Activated CD4-positive, alpha-beta T cell treated with anti-CD3 and anti-CD28 coated beads, Interleukin-10, Interleukin-2, amounts not matched to agents 100 ng/mL and 50 ng/mL, durations not matched to agents 16 hours and 8 hours (primary cell): ENCODE measurements around the gene DHCR7.

Experiments
- DNase-seq: peaks from one replicate; pipeline ENCODE4 v3.0.0-alpha.2; 2020

The DHCR7 gene

DNA sequence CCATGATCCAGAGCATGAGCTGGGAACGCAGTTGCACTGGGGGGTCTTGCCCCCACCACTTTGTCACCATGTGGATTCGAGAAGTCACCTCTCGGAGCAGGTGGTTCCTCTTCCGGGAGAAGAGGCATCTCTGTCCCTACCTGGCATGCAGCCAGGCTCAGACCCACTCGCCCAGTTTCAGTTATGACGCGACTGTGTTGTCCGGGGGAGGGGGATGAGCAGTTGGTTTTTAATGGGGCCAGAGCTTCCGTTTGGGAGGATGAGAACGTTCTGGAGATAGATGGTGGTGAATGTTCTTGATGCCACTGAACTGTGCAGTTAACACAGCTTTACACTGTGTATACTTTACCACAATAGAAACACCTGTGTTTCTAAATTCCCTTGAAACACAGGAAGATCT lies 41.5 kb downstream of the DHCR7 start:
- DNase-seq: no peak

DNA sequence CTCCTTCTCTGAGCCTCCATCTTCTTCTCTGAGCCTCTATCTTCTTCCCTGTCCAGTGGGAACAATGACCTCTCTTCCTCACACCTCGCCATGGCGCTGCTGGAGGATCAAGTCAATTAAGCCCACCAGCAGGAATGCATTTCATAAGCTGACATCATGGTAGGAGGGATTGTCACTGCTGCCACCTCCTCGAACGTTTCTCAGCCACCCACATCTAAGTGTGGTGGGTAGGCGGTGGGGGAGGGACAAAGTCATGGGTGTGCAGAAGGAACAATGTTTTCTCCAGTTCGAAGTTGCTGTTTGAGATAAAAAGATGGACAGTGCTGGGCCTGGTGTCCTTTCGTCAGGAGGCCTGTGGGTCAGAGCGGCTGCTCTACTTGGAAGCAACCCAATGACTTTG lies 44.0 kb downstream of the DHCR7 start:
- DNase-seq: no peak

DNA sequence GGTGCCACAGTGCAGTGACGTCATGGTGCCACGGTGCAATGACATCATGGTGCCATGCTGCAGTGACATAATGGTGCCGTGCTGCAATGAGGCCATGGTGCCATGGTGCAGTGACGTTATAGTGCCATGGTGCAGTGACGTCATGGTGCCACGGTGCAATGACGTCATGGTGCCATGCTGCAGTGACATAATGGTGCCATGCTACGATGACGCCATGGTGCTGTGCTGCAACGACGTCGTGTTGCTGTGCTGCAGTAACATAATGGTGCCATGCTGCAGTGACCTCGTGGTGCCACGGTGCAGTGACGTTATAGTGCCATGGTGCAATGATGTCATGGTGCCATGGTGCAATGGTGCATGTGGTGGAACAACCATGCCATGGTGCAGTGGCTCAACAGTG lies 45.3 kb downstream of the DHCR7 start:
- DNase-seq: no peak

DNA sequence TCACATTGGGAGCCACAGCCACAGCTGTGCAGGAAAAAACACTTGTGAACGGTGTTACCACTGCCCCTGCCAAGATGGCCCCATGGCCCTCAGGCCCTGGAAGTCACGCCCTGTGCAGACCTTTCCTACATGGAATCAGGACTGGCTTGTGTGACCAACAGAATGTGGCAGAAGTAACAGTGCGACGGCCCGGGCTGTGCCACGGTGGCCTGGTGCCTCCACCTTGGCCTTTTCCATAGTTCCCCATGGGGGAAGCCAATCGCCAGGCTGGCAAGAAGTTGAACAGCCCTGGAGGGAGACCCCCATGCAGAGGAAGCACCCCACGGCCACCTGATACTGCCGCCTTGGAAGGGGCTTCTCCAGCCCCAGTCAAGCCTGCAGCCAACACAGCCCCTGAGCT lies 48.0 kb downstream of the DHCR7 start:
- no peak for DNase-seq

DNA sequence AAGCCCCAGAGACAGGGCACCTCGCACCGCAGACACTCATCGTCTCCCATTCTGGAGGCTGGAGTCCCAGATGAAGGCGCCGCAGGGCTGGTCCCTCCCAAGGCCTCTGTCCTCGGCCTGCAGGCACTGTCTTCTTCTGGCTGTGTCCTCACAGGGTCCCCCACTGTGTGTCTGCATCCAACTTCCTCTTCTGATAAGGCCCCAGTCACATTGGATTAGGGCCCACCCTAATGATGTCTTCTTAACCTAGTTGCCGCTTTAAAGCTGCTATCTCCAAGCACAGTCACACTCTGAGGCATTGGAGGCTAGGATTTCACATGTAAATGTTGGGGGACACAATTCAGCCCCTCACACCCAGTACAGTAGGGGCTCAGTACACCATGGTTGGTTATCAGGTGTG lies 48.9 kb downstream of the DHCR7 start:
- DNase-seq: no peak

DNA sequence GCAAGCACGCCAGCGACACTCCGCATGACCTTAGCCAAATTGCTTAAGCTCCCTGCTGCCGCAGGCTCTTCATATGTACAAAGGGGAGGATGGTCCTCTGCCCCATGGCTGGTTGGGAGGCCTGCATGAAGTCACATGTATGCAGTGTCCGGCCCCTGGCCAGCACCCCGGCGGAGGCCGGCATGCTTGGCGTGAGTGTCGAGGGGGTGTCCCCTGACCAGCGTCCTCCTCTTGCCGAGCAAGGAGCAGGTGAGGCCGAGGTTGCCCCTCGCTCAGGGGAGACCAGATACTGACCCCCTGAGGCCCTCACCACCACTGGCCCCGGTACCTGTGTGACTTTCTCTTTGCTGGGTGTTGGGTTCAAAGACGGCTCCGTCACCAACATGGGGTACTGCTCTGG lies 50.2 kb downstream of the DHCR7 start:
- DNase-seq: no peak

DNA sequence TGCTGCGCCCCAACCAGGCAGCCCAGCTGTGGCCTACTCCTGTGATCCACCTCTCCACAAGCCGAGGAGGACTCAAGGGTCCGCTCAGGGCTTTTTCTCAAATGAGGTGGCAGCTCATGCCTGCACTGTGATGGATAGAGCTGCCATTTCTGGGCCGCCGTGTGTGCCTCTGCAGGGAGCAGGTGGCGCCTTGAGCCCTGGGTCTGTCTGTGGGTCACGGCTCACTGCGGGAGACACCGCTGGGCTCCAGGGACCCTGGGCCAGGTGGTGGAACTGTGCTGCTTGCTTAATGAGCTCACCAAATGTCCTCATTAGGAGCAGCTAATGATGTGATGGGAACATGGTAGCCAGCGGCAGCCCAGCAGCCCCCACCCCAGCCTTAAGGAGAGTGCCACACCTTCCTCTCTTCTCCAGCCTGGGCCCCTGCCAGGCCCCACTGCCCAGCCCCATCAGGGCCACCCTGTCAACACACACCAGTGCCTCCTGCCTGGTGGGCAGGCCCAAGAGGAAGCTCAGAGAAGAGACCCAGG lies 50.8 kb downstream of the DHCR7 start:
- no peak for DNase-seq

DNA sequence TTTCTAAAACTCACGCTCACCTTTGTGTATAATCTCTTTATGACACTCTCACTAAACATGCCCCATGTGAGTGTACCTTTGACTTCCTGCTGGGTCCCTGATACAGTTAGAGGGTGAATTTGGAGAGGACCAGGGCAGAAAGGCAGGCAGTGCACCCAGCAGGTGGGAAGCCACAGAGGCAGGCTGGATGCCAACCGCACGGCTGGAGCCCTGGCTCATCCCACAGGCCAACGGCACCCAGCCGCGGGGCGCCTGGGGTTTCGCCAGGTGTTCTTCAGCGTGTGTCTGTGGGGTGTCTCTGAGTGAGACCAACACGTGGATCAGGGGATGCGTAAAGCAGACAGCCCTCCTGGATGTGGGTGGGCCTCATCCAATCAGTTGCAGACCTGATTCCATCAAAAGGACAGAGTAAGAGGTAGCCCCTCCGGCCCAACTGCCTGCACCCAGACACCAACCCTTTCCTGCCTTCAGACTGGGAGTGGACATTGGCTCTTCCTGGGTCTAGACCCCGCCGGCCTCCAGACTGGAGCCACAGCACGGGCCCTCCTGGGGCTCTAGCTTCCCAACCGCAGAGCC lies 51.6 kb downstream of the DHCR7 start:
- DNase-seq: no peak

DNA sequence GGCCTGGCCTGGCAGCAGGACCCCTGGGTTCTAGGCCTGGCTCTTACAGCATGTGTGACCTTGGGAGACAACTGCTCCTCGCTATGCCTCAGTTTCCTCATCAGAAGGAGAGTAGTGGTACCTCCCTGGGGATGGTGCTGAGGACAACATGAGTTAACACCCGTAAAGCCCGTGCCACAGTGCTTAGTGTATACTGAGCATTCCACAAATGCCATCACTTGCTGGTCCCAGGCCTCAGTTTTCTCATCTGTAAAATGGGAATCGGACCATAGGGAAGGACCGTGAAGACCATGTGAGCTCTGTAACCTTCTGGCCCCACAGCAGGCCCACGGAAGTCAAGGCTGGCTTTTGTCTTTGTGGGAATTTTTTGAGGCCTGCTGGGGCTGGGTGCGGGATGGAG lies 52.4 kb downstream of the DHCR7 start:
- DNase-seq: no peak

DNA sequence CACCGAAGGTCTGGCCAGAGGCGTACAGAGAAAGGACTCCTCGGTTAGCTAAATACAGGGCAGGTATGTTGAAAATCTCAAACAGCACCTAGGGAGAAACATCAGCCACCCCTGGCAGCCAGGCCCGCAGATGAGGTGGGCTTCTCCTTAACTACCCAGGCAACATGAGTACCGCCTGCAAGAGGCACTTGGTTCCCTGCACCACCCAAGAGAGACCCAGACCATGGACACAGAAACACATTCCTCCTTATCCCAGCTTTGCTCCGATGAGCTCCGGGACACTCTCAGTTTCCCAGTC lies 53.0 kb downstream of the DHCR7 start:
- DNase-seq: no peak

DNA sequence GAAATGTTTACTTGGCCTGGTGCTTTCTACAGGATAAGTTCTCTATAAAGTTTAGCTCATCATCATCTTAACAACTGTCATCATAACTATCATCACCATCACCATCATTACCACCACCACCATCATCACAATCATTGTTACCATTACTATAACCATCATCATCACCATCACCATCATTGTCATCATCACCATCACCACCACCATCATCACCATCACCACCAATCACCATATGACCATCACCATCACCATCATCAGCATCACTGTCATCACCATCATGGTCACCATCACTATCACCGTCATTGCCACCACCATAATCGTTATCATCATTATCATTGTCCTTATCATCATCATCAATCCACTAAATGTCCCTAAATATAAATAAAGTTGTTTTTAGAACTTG lies 54.9 kb downstream of the DHCR7 start:
- DNase-seq: no peak

DNA sequence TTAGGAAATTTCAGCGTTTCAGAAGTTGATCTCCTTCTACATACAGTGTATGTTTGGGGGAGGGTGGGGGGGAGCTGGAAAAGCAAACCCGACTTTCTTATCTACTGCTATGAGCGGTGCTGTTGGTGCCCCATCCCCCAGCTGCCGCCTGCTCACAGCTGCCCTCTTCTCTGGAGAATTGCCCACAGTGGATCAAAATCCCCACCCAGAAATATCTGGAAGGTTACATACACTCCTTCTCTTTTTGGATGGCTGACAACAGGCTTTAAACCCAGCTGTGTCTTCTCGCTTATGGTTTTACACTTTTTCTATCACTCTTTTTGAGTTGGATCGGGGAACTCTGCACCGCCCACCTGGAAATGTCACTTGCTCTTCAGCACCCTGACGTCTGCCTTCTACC lies 56.4 kb downstream of the DHCR7 start:
- no peak for DNase-seq

DNA sequence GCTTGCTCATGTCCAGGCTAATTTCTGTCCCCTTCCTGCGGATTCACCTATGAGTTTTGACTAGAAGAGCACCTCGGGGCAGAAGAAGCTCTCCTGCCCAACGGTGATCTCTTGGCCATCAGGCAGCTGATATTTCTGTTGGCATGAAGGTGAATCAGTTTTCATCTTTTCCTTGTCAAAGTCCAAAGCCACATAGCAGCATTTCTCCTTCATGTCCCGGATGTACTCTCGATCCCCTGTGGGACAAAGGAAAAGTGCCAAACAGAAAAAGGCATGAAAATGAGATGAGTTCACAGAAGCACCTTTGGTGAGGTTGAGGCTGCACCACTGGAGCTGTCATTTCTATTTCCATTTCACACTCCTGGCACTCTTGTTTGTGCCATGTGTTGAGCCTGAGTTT lies 56.8 kb downstream of the DHCR7 start:
- no peak for DNase-seq

DNA sequence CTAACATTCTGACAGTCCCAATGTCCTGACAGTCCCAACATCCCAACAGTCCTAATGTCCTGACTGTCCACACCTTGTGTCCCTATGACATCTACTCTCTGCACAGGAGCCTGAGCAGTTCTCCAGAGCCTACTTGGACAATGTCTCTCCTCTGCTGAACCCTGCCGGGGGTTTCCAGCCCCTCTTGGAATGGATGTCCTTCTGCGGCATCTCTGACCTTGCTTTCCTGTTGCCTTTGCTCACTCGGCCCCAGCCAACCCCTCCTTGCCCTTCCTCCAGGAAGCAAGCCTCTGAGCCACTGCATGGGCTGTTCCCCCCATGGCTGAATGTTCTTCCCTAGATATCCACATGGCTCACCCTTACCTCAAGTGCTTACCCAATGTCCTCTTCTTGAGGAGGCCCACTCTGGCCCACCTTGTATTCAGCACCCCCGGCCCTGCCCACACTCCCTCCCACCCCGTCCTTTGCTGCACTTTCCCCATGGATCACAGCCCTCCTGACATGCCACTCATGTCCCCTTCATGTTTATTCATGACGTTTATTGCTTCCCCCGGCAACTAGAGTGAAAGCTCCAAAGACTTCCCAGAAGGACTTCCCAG lies 59.5 kb downstream of the DHCR7 start:
- no peak for DNase-seq

DNA sequence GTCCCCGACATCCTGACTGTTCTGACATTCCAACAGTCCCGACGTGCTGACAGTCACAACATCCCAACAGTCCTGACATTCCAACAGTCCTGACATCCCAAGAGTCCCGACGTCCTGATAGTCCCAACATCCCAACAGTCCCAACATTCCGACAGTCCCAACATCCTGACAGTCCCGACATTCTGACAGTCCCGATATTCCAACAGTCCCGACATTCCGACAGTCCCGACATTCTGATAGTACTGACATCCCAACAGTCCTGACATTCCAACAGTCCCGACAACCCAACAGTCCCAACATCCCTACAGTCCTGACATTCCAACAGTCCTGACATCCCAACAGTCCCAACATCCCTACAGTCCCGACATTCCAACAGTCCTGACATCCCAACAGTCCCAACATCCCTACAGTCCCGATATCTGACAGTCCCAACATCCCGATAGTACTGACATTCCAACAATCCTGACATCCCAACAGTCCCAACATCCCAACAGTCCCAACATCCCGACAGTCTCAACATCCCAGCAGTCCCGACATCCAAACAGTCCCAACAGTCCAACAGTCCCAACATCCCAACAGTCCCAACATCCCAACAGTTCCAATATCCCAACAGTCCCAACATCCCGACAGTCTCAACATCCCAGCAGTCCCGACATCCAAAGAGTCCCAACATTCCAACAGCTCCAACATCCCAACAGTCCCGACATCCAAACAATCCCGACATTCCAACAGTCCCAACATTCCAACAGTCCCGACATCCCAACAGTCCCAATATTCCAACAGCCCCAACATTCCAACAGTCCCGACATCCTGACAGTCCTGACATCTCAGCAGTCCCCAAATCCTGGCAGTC lies 60.2 kb downstream of the DHCR7 start:
- DNase-seq: no peak

DNA sequence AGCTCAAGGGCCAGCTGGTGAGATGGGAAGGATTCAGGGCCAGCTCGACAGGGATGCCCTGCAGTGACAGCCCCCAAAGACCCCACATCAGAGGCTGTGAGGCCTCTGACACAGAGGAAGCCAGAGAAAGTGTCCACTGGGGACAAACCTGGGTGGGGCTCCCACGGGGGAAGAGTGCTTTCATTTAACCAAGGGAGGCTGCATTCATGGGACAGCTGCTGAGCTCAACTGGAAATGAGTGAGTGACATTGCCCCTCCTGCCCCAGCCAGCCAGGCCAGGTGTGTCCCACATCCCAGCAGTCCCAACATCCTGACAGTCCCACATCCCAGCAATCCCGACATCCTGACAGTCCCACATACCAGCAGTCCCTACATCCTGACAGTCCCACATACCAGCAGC lies 61.0 kb downstream of the DHCR7 start:
- DNase-seq: no peak

DNA sequence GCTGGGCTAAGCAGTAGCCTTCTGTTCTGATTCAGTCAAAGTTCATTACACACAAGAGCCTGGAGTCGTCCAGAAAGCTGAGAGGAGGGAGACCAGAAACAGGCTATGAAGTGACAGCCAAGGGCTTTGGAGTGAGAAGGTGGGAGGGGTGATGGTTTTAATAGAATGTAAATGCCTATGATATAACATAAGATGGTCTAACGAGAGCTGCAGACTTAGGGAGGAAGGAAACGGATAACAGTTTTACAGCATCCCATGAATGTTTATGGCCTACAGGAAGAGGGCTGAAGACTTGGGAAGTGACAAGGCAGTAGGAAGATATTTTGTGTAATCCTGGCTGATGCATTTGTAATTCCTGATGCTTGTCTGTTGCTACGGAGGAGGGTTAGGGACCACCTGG lies 62.0 kb downstream of the DHCR7 start:
- no peak for DNase-seq

DNA sequence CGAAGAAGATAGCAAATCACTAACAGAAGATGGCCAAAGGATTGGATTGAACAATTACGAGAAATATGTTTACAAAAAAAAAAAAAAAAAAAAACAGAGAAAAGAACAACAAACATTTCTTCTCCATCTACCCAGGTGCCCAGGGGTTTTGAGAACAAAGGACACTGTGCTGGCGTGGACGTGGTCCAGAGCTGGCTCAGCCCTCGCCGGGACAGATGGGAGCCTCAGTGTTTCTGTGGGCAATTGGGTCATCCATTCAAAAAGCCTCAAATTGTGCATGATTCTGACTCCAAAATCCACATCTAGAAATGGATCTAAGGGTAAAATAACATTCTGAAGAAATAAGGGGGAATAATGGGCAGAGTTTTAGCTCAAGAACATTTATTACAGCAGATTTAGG lies 63.1 kb downstream of the DHCR7 start:
- DNase-seq: no peak

DNA sequence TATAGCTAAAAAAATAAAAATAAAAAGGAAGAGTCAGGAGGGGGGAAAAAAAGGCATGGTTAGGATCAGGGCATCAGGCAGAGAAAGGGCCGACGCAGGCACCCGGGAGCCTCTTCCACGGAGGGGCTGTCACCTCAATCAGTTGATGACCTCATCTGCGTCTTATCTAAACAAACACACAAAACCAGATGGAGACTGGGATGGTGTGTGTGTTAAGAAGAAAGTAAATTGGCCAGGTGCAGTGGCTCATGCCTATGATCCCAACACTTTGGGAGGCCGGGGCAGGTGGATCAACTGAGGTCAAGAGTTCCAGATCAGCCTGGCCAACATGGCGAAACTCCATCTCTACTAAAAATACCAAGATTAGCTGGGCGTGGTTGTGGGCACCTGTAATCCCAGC lies 63.6 kb downstream of the DHCR7 start:
- DNase-seq: no peak
